ENCODE measurements around the gene PTGDS. TPM values are rescaled to one million over a fixed set of nuclear protein-coding genes. Genes with fewer than 3 reads are reported as not detected.

PTGDS gene
- total and polyA plus RNA-seq, 10 of the 15 experiments (the other 5 are each of a cell fraction or from before 2014, with no cell fraction given): not detected

- TF ChIP-seq, protein P1, sequence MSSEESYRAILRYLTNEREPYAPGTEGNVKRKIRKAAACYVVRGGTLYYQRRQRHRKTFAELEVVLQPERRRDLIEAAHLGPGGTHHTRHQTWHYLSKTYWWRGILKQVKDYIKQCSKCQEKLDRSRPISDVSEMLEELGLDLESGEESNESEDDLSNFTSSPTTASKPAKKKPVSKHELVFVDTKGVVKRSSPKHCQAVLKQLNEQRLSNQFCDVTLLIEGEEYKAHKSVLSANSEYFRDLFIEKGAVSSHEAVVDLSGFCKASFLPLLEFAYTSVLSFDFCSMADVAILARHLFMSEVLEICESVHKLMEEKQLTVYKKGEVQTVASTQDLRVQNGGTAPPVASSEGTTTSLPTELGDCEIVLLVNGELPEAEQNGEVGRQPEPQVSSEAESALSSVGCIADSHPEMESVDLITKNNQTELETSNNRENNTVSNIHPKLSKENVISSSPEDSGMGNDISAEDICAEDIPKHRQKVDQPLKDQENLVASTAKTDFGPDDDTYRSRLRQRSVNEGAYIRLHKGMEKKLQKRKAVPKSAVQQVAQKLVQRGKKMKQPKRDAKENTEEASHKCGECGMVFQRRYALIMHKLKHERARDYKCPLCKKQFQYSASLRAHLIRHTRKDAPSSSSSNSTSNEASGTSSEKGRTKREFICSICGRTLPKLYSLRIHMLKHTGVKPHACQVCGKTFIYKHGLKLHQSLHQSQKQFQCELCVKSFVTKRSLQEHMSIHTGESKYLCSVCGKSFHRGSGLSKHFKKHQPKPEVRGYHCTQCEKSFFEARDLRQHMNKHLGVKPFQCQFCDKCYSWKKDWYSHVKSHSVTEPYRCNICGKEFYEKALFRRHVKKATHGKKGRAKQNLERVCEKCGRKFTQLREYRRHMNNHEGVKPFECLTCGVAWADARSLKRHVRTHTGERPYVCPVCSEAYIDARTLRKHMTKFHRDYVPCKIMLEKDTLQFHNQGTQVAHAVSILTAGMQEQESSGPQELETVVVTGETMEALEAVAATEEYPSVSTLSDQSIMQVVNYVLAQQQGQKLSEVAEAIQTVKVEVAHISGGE (CRISPR knock-in tag; IDR thresholded peaks at IDR 0.05): no peak
- TF ChIP-seq, protein P2, sequence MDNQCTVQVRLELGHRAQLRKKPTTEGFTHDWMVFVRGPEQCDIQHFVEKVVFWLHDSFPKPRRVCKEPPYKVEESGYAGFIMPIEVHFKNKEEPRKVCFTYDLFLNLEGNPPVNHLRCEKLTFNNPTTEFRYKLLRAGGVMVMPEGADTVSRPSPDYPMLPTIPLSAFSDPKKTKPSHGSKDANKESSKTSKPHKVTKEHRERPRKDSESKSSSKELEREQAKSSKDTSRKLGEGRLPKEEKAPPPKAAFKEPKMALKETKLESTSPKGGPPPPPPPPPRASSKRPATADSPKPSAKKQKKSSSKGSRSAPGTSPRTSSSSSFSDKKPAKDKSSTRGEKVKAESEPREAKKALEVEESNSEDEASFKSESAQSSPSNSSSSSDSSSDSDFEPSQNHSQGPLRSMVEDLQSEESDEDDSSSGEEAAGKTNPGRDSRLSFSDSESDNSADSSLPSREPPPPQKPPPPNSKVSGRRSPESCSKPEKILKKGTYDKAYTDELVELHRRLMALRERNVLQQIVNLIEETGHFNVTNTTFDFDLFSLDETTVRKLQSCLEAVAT (IDR thresholded peaks at IDR 0.05): no peak
- TF ChIP-seq MEF2A (IDR thresholded peaks at IDR 0.05; ENCODE audit: insufficient read depth, low read depth, low read length): no peak
- TF ChIP-seq STAT3 (IDR thresholded peaks at IDR 0.05; ENCODE audit: low read depth, low read length): no peak
- no peak for TF ChIP-seq WRNIP1 (IDR thresholded peaks at IDR 0.05; ENCODE audit: borderline replicate concordance, low read depth, low read length)
These were observed 19.4 kb upstream of the PTGDS start (continued) for GRCh38 chr9:136957901-136958300.

DNA sequence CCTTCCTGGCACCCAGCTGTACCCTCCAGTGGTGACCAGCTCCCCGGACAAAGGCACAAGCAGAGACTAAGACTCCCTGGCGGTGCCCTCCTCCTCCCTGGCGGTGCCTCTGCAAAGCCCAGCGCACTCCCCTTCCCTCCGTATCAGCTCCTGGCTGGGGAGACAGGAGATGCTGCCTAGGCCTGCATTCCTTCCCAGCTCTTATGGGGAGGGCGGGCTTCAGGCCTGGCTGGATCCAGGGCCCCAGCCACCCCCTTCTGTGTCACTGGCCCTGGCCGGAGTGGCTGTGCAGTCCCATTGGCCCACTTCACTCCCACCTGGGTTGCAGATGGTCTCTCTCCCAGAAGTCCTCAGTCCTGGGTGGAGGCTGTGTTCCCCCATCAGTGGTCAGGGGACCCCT lies 18.8 kb upstream of the PTGDS start:
- ChIA-PET CTCF (no interaction called here), POLR2A (no interaction called here), SMC1A (ENCODE audit: uncharacterized antibody, unreplicated experiment) (no interaction called here), RAD21 (ENCODE audit: unreplicated experiment) (no interaction called here)
- H3K9me3 ChIP-seq (replicated peaks; ENCODE audit: control insufficient read depth, insufficient read depth, low read length): no peaks in the 10 kb centered on the region
- H3K4me3 ChIP-seq: no peak overlapping the region
- no peak overlapping the region for H3K27ac ChIP-seq (ENCODE audit: control insufficient read depth, insufficient read depth)
- in situ Hi-C loops (cut with MboI) (no loop called here), intact Hi-C loops (cut with micrococcal nuclease; ENCODE audit: unreplicated experiment) (no loop called here)
- FAIRE-seq (no peak), ATAC-seq (no peak), DNase-seq (ENCODE audit: low read depth, low spot score) (no peak)
- H3K9ac ChIP-seq (ENCODE audit: control insufficient read depth, insufficient read depth, low read length): no peak overlapping the region
- no peaks in the 10 kb centered on the region for H3K4me1 ChIP-seq (ENCODE audit: control insufficient read depth, insufficient read depth, low read length)
- no TSS peak for BruUV-seq (replicated peaks)
- H4K20me1 ChIP-seq (ENCODE audit: control insufficient read depth, insufficient read depth): no peaks in the 10 kb centered on the region
- TF ChIP-seq SIN3A (IDR thresholded peaks at IDR 0.05; ENCODE audit: low read depth, low read length): no peak
- TF ChIP-seq KLF5 (IDR thresholded peaks at IDR 0.05; ENCODE audit: partially characterized antibody): no peak
- no peak for TF ChIP-seq NR2C2 (IDR thresholded peaks at IDR 0.05; ENCODE audit: borderline replicate concordance, control insufficient read depth, insufficient read length, low read depth)
- no peak for TF ChIP-seq NFYA (IDR thresholded peaks at IDR 0.05; ENCODE audit: borderline replicate concordance, low read depth, low read length)
- TF ChIP-seq SUZ12 (IDR thresholded peaks at IDR 0.05; ENCODE audit: unreplicated experiment): no peak
- TF ChIP-seq TBL1XR1 (IDR thresholded peaks at IDR 0.05; ENCODE audit: low read depth, low read length): no peak
- TF ChIP-seq KDM1A (IDR thresholded peaks at IDR 0.05; ENCODE audit: borderline replicate concordance): no peak
- no peak for TF ChIP-seq EP300 (IDR thresholded peaks at IDR 0.05; ENCODE audit: borderline replicate concordance in 1 of 2, control insufficient read depth in 1 of 2, low read depth in 2 of 2, low read length in 2 of 2)
- TF ChIP-seq NKRF (conservative IDR thresholded peaks at IDR 0.05): no peak
- TF ChIP-seq BMI1 (IDR thresholded peaks at IDR 0.05; ENCODE audit: borderline replicate concordance): no peak
- TF ChIP-seq FOS (IDR thresholded peaks at IDR 0.05; ENCODE audit: borderline replicate concordance, extremely low read depth, insufficient read length): no peak
- H2AFZ ChIP-seq (ENCODE audit: control insufficient read depth, low read depth, low read length): no peak overlapping the region
- WGBS (ENCODE audit: insufficient coverage, insufficient replicate concordance, low lambda C conversion rate, missing lambda C conversion rate): 41% methylated on average over 7 of the region's 7 CpGs
- no peaks in the 10 kb centered on the region for H3K27me3 ChIP-seq (replicated peaks in 1 of 2; ENCODE audit: control insufficient read depth in 2 of 2, insufficient read depth in 2 of 2, low read length in 1 of 2)
- no peak overlapping the region for H3K4me2 ChIP-seq (ENCODE audit: control insufficient read depth, insufficient read depth)
- H3K79me2 ChIP-seq (ENCODE audit: control insufficient read depth, insufficient read depth, low read length): no peaks in the 10 kb centered on the region
- H3K36me3 ChIP-seq (ENCODE audit: control insufficient read depth in 2 of 2, insufficient read depth in 2 of 2, low read length in 1 of 2): no peaks in the 10 kb centered on the region
